ENCODE results near the gene ATXN7.

The ATXN7 gene

GRCh38 chr3:63952248-63952594, 88.6 kb downstream of the ATXN7 start:
- ChIA-PET CTCF (interaction anchor here (2.6 to 3.3 kb wide), 2 partner anchors 10 to 24 kb away, joined by 7 to 36 read pairs; no protein-coding TSS in a partner anchor), POLR2A (no interaction called here)
- TF ChIP-seq CTCF (IDR thresholded peaks at IDR 0.05; ENCODE audit: control extremely low read depth, extremely low read depth, low read depth, missing control alignments), result no peak
- DNase-seq (ENCODE audit: extremely low spot score), result no peak

GRCh38 chr3:63954182-63954581, 90.5 kb downstream of the ATXN7 start:
- TF ChIP-seq CTCF (IDR thresholded peaks at IDR 0.05; ENCODE audit: control extremely low read depth, extremely low read depth, low read depth, missing control alignments), result no peak
- POLR2A ChIA-PET, result no interaction called here
- CTCF ChIA-PET, result interaction anchor here (1.6 kb wide), 1 partner anchor 10 kb away, joined by 5 read pairs; no protein-coding TSS in a partner anchor
- no peak for DNase-seq (ENCODE audit: extremely low spot score)

- no peak for TF ChIP-seq CTCF (IDR thresholded peaks at IDR 0.05; ENCODE audit: control extremely low read depth, extremely low read depth, low read depth, missing control alignments)
- DNase-seq (ENCODE audit: extremely low spot score), result no peak
- ChIA-PET POLR2A (no interaction called here), CTCF (no interaction called here)
Measured at GRCh38 chr3:63955036-63955650, 91.5 kb downstream of the ATXN7 start.

GRCh38 chr3:63955830-63956545, 92.3 kb downstream of the ATXN7 start:
- no peak for DNase-seq (ENCODE audit: extremely low spot score)
- ChIA-PET CTCF (interaction anchor here (1.2 to 1.4 kb wide), 3 partner anchors 13 to 64 kb away, joined by 3 read pairs; no protein-coding TSS in a partner anchor), POLR2A (no interaction called here)
- no peak for TF ChIP-seq CTCF (IDR thresholded peaks at IDR 0.05; ENCODE audit: control extremely low read depth, extremely low read depth, low read depth, missing control alignments)

GRCh38 chr3:63959146-63959545, 95.5 kb downstream of the ATXN7 start:
- POLR2A ChIA-PET, result no interaction called here
- no peak for DNase-seq (ENCODE audit: extremely low spot score)
- no peak for TF ChIP-seq CTCF (IDR thresholded peaks at IDR 0.05; ENCODE audit: control extremely low read depth, extremely low read depth, low read depth, missing control alignments)
- CTCF ChIA-PET, result interaction anchor here (2.0 to 9.7 kb wide), 5 partner anchors 10 to 35 kb away, joined by 5 to 106 read pairs (median 9); no protein-coding TSS in a partner anchor

GRCh38 chr3:63960048-63960711, 96.5 kb downstream of the ATXN7 start:
- no peak for TF ChIP-seq CTCF (IDR thresholded peaks at IDR 0.05; ENCODE audit: control extremely low read depth, extremely low read depth, low read depth, missing control alignments)
- no peak for DNase-seq (ENCODE audit: extremely low spot score)
- POLR2A ChIA-PET, result no interaction called here

More at GRCh38 chr3:63960048-63960711, 96.5 kb downstream of the ATXN7 start:
- CTCF ChIA-PET, result interaction anchor here (0.8 to 9.7 kb wide), 10 partner anchors 10 to 503 kb away, joined by 3 to 106 read pairs (median 10); no protein-coding TSS in a partner anchor

Data from GM10248 (cell line).